ENCODE measurements around the gene MASP1.

Gene MASP1

GRCh38 chr3:187277129-187277462 is 14.4 kb downstream of the MASP1 start:
- Histone ChIP-seq H3K27me3 (replicated peaks; ENCODE audit: control insufficient read depth, insufficient read depth, low read length) (no peaks in the 10 kb centered on the region), H3K9me3 (ENCODE audit: control insufficient read depth, low read length) (no peaks in the 10 kb centered on the region), H3K4me3 (ENCODE audit: low read length) (no peak overlapping the region), H3K36me3 (ENCODE audit: control insufficient read depth, insufficient read depth, low read length, severe bottlenecking) (no peaks in the 10 kb centered on the region), H3K9ac (ENCODE audit: low read length) (no peak overlapping the region), H3K4me1 (ENCODE audit: control insufficient read depth, insufficient read depth, low read length) (peaks cover 18% of the 10 kb centered on the region)
- DNase-seq (ENCODE audit: low read depth) = no peak

GRCh38 chr3:187276397-187277128 is 15.0 kb downstream of the MASP1 start:
- no peak overlapping the region for H3K9ac ChIP-seq (ENCODE audit: low read length)
- H3K4me1 ChIP-seq (ENCODE audit: control insufficient read depth, insufficient read depth, low read length) = peaks cover 13% of the 10 kb centered on the region
- H3K27me3 ChIP-seq (replicated peaks; ENCODE audit: control insufficient read depth, insufficient read depth, low read length) = no peaks in the 10 kb centered on the region
- no peaks in the 10 kb centered on the region for H3K36me3 ChIP-seq (ENCODE audit: control insufficient read depth, insufficient read depth, low read length, severe bottlenecking)
- no peak overlapping the region for H3K4me3 ChIP-seq (ENCODE audit: low read length)
- H3K9me3 ChIP-seq (ENCODE audit: control insufficient read depth, low read length) = no peaks in the 10 kb centered on the region
- no peak for DNase-seq (ENCODE audit: low read depth)

- Histone ChIP-seq H3K9me3 (ENCODE audit: control insufficient read depth, low read length) (peaks cover 1% of the 10 kb centered on the region), H3K4me3 (ENCODE audit: low read length) (no peak overlapping the region), H3K27me3 (replicated peaks; ENCODE audit: control insufficient read depth, insufficient read depth, low read length) (no peaks in the 10 kb centered on the region), H3K9ac (ENCODE audit: low read length) (no peak overlapping the region), H3K36me3 (ENCODE audit: control insufficient read depth, insufficient read depth, low read length, severe bottlenecking) (no peaks in the 10 kb centered on the region), H3K4me1 (ENCODE audit: control insufficient read depth, insufficient read depth, low read length) (peaks cover 4% of the 10 kb centered on the region)
- no peak for DNase-seq (ENCODE audit: low read depth)
These were observed 16.6 kb downstream of the MASP1 start for GRCh38 chr3:187274977-187275338.

DNA sequence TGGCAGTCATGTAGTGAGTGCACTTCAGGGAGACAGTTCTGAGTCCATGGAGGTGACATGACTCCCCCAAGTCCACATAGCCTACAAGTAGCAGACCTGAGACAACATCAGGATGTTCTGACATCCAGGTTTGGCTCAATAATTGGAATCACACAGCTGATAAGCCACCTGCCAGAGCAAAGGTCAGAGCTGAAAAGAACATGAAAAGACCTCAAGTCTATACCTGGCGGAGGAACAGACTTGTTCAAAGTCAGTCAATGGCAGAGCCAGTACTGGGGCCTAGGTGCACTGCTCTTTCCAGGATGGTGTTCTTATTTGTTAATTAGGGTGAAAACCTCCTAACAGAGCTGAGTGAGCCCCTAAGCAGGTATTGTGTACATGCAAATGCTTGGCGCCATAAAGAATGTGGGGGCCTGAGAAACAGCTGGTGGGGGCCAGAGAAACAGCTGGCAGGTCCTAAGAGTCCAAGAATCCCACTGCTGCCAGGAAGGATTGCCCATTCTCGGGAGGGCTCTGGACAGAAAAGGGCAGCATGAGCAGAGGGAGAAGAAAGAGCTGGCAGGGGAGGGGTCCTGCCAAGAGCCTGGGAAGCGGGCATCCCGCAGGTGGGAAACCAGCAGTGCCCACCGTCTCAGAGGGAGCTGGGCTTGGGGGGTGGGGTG is 17.1 kb downstream of the MASP1 start:
- Histone ChIP-seq H3K27me3 (replicated peaks; ENCODE audit: control insufficient read depth, insufficient read depth, low read length) (no peaks in the 10 kb centered on the region), H3K9ac (ENCODE audit: low read length) (no peak overlapping the region), H3K4me1 (ENCODE audit: control insufficient read depth, insufficient read depth, low read length) (peaks cover 4% of the 10 kb centered on the region), H3K9me3 (ENCODE audit: control insufficient read depth, low read length) (peaks cover 6% of the 10 kb centered on the region), H3K4me3 (ENCODE audit: low read length) (no peak overlapping the region), H3K36me3 (ENCODE audit: control insufficient read depth, insufficient read depth, low read length, severe bottlenecking) (no peaks in the 10 kb centered on the region)
- no peak for DNase-seq (ENCODE audit: low read depth)

- Histone ChIP-seq H3K9me3 (ENCODE audit: control insufficient read depth, low read length) (peaks cover 9% of the 10 kb centered on the region), H3K27me3 (replicated peaks; ENCODE audit: control insufficient read depth, insufficient read depth, low read length) (no peaks in the 10 kb centered on the region), H3K4me3 (ENCODE audit: low read length) (no peak overlapping the region), H3K36me3 (ENCODE audit: control insufficient read depth, insufficient read depth, low read length, severe bottlenecking) (no peaks in the 10 kb centered on the region), H3K9ac (ENCODE audit: low read length) (no peak overlapping the region), H3K4me1 (ENCODE audit: control insufficient read depth, insufficient read depth, low read length) (peaks cover 18% of the 10 kb centered on the region)
- DNase-seq (ENCODE audit: low read depth) = no peak
These were observed 20.0 kb downstream of the MASP1 start for GRCh38 chr3:187271582-187271981.

DNA sequence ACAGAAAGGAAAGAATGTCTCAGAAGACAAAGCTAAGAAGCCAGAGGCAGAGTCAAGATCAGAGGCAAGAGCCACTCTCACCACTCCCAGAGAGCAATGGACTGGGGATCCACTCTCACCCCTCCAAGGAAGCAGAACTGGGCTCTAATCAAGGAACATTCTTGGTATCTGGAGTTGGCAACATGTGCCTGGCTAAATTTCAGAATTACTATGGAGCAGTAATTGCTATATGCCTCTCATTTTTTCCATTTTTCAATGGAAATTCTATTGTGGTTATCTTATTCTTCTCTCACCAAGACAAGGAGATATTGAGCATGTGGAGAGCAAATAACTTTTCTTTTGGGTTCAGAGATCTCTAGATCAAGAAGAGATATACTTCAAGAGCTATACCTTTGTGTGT is 22.1 kb downstream of the MASP1 start:
- Histone ChIP-seq H3K9me3 (ENCODE audit: control insufficient read depth, low read length) (peaks cover 9% of the 10 kb centered on the region), H3K27me3 (replicated peaks; ENCODE audit: control insufficient read depth, insufficient read depth, low read length) (no peaks in the 10 kb centered on the region), H3K9ac (ENCODE audit: low read length) (no peak overlapping the region), H3K4me3 (ENCODE audit: low read length) (no peak overlapping the region), H3K36me3 (ENCODE audit: control insufficient read depth, insufficient read depth, low read length, severe bottlenecking) (no peaks in the 10 kb centered on the region), H3K4me1 (ENCODE audit: control insufficient read depth, insufficient read depth, low read length) (peaks cover 33% of the 10 kb centered on the region)
- DNase-seq (ENCODE audit: low read depth) = no peak

- H3K4me3 ChIP-seq (ENCODE audit: low read length) = no peak overlapping the region
- H3K4me1 ChIP-seq (ENCODE audit: control insufficient read depth, insufficient read depth, low read length) = peaks cover 48% of the 10 kb centered on the region
These were observed 24.2 kb downstream of the MASP1 start for GRCh38 chr3:187267306-187267705.

GRCh38 chr3:187266691-187267090 is 24.8 kb downstream of the MASP1 start:
- Histone ChIP-seq H3K27me3 (replicated peaks; ENCODE audit: control insufficient read depth, insufficient read depth, low read length) (no peaks in the 10 kb centered on the region), H3K9me3 (ENCODE audit: control insufficient read depth, low read length) (peaks cover 12% of the 10 kb centered on the region), H3K4me1 (ENCODE audit: control insufficient read depth, insufficient read depth, low read length) (peaks cover 50% of the 10 kb centered on the region), H3K4me3 (ENCODE audit: low read length) (no peak overlapping the region), H3K36me3 (ENCODE audit: control insufficient read depth, insufficient read depth, low read length, severe bottlenecking) (no peaks in the 10 kb centered on the region), H3K9ac (ENCODE audit: low read length) (no peak overlapping the region)
- DNase-seq (ENCODE audit: low read depth) = no peak

More at GRCh38 chr3:187267306-187267705, 24.2 kb downstream of the MASP1 start:
- Histone ChIP-seq H3K36me3 (ENCODE audit: control insufficient read depth, insufficient read depth, low read length, severe bottlenecking) (no peaks in the 10 kb centered on the region), H3K9ac (ENCODE audit: low read length) (no peak overlapping the region), H3K27me3 (replicated peaks; ENCODE audit: control insufficient read depth, insufficient read depth, low read length) (no peaks in the 10 kb centered on the region), H3K9me3 (ENCODE audit: control insufficient read depth, low read length) (peaks cover 9% of the 10 kb centered on the region)
- no peak for DNase-seq (ENCODE audit: low read depth)

DNA sequence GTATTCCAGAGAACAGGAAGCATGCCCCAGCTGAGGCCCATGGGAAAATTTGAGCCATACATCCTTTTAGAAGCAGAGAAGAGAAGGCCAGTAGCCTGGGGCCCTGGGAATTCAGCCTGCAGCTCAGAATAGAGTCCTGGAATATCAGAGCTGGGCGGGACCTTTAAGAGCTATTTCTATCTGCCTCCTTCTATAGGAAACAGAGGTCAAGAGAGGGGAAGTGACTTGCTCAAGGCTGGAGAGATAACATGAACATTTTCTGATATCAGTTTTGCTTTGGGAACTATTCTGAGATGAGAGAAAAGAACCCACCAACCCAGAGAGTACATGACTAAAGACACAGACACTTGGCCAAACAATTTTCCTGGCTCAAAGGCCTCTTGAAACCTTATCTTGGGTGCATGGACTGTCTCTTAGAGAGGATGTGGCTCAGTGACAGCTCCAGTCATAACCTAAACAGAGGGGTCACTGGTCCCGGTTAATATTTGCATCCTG is 26.0 kb downstream of the MASP1 start:
- peaks cover 17% of the 10 kb centered on the region for H3K9me3 ChIP-seq (ENCODE audit: control insufficient read depth, low read length)

DNA sequence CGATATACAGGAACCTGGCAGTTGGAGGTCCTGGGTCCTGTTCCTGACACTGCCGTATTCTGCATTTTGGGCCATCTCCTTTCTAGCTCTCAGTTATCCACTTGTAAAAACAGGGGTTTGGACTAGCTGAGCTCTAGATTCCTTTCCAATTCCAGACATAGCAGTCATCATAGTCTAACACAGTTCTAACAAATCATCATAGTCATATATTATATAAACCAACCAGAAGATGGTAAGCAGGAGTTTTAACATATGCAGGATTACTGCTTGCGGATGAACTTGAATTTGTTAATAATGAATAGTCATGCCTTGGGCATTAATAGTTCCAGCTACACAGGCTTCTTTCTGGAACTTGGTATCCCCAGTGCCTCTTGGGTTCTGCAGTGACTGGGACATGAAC is 26.6 kb downstream of the MASP1 start:
- Histone ChIP-seq H3K4me1 (ENCODE audit: control insufficient read depth, insufficient read depth, low read length) (peaks cover 50% of the 10 kb centered on the region), H3K4me3 (ENCODE audit: low read length) (no peak overlapping the region), H3K27me3 (replicated peaks; ENCODE audit: control insufficient read depth, insufficient read depth, low read length) (no peaks in the 10 kb centered on the region), H3K9ac (ENCODE audit: low read length) (peak overlapping the region; percentile 68), H3K9me3 (ENCODE audit: control insufficient read depth, low read length) (peaks cover 15% of the 10 kb centered on the region), H3K36me3 (ENCODE audit: control insufficient read depth, insufficient read depth, low read length, severe bottlenecking) (peaks cover 7% of the 10 kb centered on the region)
- peak; percentile 20 for DNase-seq (ENCODE audit: low read depth)

More for the DNA sequence above, 26.0 kb downstream of the MASP1 start:
- Histone ChIP-seq H3K27me3 (replicated peaks; ENCODE audit: control insufficient read depth, insufficient read depth, low read length) (no peaks in the 10 kb centered on the region), H3K36me3 (ENCODE audit: control insufficient read depth, insufficient read depth, low read length, severe bottlenecking) (peaks cover 5% of the 10 kb centered on the region), H3K9ac (ENCODE audit: low read length) (no peak overlapping the region), H3K4me1 (ENCODE audit: control insufficient read depth, insufficient read depth, low read length) (peaks cover 50% of the 10 kb centered on the region), H3K4me3 (ENCODE audit: low read length) (no peak overlapping the region)
- no peak for DNase-seq (ENCODE audit: low read depth)

DNA sequence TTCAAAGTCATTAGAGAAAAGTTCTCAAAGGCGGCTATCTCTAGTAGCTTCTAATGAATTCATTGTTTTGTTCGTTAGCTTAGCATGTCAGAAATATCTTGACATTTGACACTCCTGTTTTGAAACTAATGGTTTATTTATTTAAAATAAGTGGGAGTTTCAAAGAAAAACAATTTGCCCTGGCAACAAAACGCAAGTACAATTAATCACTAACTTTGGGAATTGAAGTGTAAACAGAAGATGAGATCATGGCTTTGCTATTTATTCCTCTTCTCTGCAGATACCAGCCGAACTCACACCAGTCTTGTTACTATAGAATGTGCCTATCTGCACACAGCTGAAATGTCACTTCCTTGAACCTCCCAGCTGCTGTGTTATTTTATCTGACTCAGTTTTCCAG is 27.5 kb downstream of the MASP1 start:
- Histone ChIP-seq H3K36me3 (ENCODE audit: control insufficient read depth, insufficient read depth, low read length, severe bottlenecking) (peaks cover 7% of the 10 kb centered on the region), H3K9ac (ENCODE audit: low read length) (peak overlapping the region; percentile 68), H3K4me3 (ENCODE audit: low read length) (peak overlapping the region; percentile 21), H3K9me3 (ENCODE audit: control insufficient read depth, low read length) (peaks cover 8% of the 10 kb centered on the region), H3K4me1 (ENCODE audit: control insufficient read depth, insufficient read depth, low read length) (peaks cover 50% of the 10 kb centered on the region), H3K27me3 (replicated peaks; ENCODE audit: control insufficient read depth, insufficient read depth, low read length) (no peaks in the 10 kb centered on the region)
- DNase-seq (ENCODE audit: low read depth) = peak; percentile 74

Data from adipocyte (in vitro differentiated cells).